Measurements from ENCODE around the gene KCNMA1. TPM values are rescaled to one million over a fixed set of nuclear protein-coding genes. Genes with fewer than 3 reads are reported as not detected.

KCNMA1 gene
- total RNA-seq, 3 donors from 2014 or later: 45.4 to 312 (median 62.4) TPM

DNA sequence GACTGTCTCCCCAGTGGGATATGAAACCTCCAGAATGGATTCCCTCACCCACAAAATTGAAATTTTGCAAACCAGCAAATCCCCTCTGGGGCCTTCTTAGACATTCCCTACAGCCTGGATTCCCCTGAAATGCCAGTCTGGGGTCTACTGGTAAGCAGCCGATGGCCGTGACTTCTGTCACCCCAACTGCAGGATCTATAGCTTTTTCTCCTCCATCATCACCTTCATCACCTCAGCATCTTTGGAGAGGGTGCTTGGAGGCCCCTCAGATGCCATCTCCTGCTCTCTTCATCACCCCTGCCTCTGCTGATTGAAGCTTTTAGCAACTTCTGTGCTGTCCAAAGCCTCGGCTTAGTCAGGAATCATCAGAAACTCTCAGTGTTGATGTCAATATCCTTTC is 2.6 kb upstream of the KCNMA1 start:
- TF ChIP-seq, protein P1, sequence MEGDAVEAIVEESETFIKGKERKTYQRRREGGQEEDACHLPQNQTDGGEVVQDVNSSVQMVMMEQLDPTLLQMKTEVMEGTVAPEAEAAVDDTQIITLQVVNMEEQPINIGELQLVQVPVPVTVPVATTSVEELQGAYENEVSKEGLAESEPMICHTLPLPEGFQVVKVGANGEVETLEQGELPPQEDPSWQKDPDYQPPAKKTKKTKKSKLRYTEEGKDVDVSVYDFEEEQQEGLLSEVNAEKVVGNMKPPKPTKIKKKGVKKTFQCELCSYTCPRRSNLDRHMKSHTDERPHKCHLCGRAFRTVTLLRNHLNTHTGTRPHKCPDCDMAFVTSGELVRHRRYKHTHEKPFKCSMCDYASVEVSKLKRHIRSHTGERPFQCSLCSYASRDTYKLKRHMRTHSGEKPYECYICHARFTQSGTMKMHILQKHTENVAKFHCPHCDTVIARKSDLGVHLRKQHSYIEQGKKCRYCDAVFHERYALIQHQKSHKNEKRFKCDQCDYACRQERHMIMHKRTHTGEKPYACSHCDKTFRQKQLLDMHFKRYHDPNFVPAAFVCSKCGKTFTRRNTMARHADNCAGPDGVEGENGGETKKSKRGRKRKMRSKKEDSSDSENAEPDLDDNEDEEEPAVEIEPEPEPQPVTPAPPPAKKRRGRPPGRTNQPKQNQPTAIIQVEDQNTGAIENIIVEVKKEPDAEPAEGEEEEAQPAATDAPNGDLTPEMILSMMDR (IDR thresholded peaks at IDR 0.05): no peak
- DNase-seq (no peak), ATAC-seq (no peak)
- peaks cover 7% of the 10 kb centered on the region for H3K4me1 ChIP-seq (ENCODE audit: low read depth)
- no peaks in the 10 kb centered on the region for H3K9me3 ChIP-seq
- intact Hi-C loops (cut with DNase I, micrococcal nuclease): loop anchor here (5.0 kb wide), 2 partner anchors 248 to 468 kb away; no protein-coding TSS in a partner anchor
- H3K36me3 ChIP-seq (ENCODE audit: low read depth): no peaks in the 10 kb centered on the region
- no peak overlapping the region for H3K4me3 ChIP-seq

DNA sequence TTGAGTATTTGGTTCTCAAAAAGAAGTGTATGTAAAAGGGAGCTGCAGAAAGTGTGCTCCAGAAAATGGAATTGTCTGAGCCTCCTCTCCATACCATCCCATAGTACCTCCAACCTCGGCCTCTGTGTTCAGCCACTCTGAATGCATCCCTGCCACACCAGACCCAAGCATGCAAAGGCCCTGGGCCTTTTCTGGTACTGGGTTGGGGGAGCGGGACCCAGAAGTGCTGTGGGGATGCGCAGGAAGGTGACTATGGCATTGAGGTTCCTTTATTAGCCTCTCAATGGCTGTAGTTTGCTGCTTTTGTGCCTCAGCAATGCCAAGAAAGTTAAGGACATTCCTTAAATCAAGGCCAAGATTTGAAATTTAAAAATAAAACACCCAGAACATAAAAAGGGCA is 2.1 kb upstream of the KCNMA1 start:
- ATAC-seq (no peak), DNase-seq (no peak)
- no peaks in the 10 kb centered on the region for H3K36me3 ChIP-seq (ENCODE audit: low read depth)
- H3K4me3 ChIP-seq: no peak overlapping the region
- H3K4me1 ChIP-seq (ENCODE audit: low read depth): peaks cover 7% of the 10 kb centered on the region
- intact Hi-C loops (cut with DNase I, micrococcal nuclease): loop anchor here (2.0 to 5.0 kb wide), 4 partner anchors 242 to 467 kb away; no protein-coding TSS in a partner anchor
- TF ChIP-seq, protein P1 (IDR thresholded peaks at IDR 0.05): no peak
- H3K9me3 ChIP-seq: no peaks in the 10 kb centered on the region

DNA sequence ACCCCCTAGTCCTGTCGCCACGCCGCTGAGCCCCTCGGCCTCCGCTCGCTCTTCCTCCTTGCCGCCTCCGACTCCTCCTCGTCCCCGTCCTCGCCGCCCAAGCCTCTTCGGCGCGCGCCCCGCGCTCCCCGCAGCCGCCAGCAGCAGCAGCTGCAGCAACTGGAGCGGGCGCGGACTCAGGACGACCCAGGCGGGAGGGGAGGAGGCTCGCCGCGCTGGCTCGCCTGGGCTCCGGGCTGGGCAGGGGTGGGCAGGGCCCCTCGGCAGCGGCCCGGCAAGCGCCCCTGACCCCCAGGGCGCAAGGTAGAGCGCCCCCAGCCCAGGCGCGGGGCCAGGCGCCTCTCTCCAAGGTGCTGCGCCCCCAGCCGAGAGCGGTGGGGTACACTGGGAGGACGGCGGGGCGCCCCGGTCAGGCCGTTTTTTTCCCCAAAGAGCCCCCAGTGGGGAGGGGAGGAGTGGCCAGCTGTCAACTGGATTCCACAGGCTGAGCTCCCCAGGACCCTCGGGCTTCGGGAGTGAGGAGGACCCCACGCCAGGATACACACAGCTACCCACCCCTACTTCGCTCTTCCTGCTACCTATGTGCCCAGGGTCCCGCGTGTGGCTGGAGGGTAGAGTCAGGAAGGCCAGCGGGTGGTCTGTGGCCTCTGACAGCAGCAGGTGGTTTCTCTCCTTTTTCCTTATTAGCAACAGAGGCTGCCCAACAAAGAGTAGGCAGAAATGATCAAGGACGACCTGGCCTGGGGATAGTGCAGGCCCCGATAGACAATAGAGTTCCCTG is 903 bp upstream of the KCNMA1 start:
- ATAC-seq: peak; percentile 50
- intact Hi-C loops (cut with DNase I, micrococcal nuclease): loop anchor here (2.0 to 5.0 kb wide), 2 partner anchors 241 to 466 kb away; no protein-coding TSS in a partner anchor
- peaks cover 7% of the 10 kb centered on the region for H3K4me1 ChIP-seq (ENCODE audit: low read depth)
- H3K4me3 ChIP-seq: no peak overlapping the region
- TF ChIP-seq, protein P1 (IDR thresholded peaks at IDR 0.05): no peak
- DNase-seq: peak; percentile 26 to 65 (median 62)
- H3K36me3 ChIP-seq (ENCODE audit: low read depth): no peaks in the 10 kb centered on the region
- H3K9me3 ChIP-seq: no peaks in the 10 kb centered on the region

DNA sequence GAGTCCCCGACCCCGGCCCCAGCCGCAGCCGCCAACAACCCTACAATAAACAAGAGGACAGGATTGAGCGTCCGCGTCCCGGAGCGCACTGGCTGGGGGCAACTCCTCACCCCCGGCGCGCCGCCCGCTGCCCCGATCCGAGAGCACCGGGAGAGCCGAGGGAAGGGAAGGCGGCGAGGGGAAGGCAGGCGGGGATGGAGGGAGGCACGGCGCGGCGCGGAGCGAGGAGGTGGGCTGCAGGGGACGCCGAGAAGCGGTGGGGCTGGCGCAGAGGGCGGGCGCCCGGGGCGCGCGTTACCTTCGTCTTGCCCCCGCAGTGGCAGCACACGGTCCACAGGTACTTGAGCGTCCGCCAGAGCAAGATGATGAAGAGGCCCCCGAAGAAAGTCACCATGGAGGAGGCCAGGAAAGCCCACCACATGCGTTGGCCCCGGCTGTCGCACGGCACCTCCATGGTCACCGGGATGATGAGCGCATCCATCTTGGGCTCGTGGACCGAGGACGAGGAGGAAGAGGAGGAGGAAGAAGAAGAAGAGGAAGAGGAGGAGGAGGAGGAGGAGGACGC is 559 bp downstream of the KCNMA1 start:
- no peak for ATAC-seq
- DNase-seq: no peak
- Histone ChIP-seq H3K9me3 (no peaks in the 10 kb centered on the region), H3K4me3 (peak overlapping the region; percentile 19), H3K36me3 (ENCODE audit: low read depth) (no peaks in the 10 kb centered on the region), H3K4me1 (ENCODE audit: low read depth) (peaks cover 7% of the 10 kb centered on the region)
- TF ChIP-seq, protein P1 (IDR thresholded peaks at IDR 0.05): no peak
- intact Hi-C loops (cut with DNase I, micrococcal nuclease): loop anchor here in 1 of 2 donors (5.0 kb wide), 1 partner anchor 240 kb away; no protein-coding TSS in a partner anchor

DNA sequence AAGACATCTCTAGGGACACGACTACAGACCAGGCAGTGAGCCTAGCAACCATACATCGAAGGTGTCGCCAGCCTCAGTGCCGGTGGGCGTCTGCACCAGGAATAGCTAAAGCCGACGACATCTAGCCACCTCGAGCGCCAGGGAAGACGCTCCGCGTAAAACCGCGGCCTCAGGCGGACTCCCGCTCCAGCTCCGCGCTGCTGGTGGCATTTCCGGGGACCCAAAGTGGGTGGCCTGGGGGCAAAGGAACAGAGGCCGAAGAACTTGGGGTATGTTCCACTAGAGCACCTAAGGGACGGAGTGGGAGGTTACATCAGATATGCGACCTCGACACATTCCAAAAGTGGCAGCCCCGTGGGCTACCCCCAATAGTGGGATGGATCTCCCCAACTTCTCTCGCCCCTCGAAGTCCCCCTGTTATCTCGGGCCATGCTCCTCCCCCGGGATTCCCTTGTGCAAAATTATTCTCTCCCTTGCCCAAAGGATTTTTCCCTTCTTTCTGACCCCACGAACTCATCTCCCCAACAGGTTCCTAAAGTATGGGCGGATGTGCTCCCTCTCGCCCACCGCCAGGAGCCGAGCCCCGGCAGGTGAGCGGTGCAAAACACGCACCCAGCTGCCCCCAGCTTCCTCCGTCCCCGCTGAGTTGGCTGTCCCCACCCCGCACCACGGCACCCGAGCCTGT is 1.2 kb downstream of the KCNMA1 start:
- Histone ChIP-seq H3K4me3 (peak overlapping the region; percentile 19), H3K4me1 (ENCODE audit: low read depth) (peaks cover 4% of the 10 kb centered on the region), H3K9me3 (no peaks in the 10 kb centered on the region), H3K36me3 (ENCODE audit: low read depth) (no peaks in the 10 kb centered on the region)
- TF ChIP-seq, protein P1 (IDR thresholded peaks at IDR 0.05): no peak
- ATAC-seq (no peak), DNase-seq (peak in 1 of 3 donors; percentile 47)
- intact Hi-C loops (cut with DNase I, micrococcal nuclease): loop anchor here in 1 of 2 donors (5.0 kb wide), 1 partner anchor 239 kb away; no protein-coding TSS in a partner anchor
